ENCODE results near the gene KRTAP5-6.

The KRTAP5-6 gene

DNA sequence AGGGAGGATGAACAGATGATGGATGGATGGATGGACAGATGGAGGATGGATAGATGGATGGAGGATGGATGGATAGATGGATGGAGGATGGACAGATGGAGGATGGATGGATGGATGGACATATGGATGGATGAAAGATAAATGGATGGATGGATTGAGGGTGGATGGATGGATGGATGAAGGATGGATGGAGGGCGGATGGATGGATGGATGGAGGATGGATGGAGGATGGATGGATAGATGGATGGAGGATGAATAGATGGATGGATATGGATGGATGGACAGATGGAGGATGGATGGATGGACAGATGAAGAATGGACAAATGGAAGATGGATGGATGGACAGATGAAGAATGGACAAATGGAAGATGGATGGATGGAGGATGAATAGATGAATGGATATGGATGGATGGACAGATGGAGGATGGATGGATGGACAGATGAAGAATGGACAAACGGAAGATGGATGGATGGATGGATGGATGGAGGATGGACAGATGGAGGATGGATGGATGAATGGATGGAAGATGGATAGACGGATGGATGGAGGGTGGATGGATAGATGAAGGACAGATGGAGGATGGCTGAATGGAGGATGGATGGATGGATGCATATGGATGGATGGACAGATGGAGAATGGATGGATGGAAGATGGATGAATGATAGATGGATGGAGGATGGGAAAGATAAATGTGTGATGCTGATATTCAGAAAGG is 46.0 kb downstream of the KRTAP5-6 start:
- H3K4me3 ChIP-seq (ENCODE audit: low read length in 2 of 2) = no peak overlapping the region
- no peaks in the 10 kb centered on the region for H3K4me1 ChIP-seq (ENCODE audit: control insufficient read depth in 2 of 2, insufficient read depth in 2 of 2, low read length in 2 of 2)
- H3K27ac ChIP-seq (ENCODE audit: low read depth in 2 of 2, low read length in 2 of 2) = no peak overlapping the region
- no peaks in the 10 kb centered on the region for H3K9me3 ChIP-seq (ENCODE audit: control insufficient read depth in 2 of 2, low read length in 2 of 2)
- peaks cover 0 to 4% of the 10 kb centered on the region in 2 donors for H3K27me3 ChIP-seq (ENCODE audit: control insufficient read depth in 2 of 2, insufficient read depth in 2 of 2, low read length in 2 of 2)
- no peak overlapping the region for H3K9ac ChIP-seq (ENCODE audit: low read depth in 1 of 2, low read length in 2 of 2)
- no peaks in the 10 kb centered on the region for H3K36me3 ChIP-seq (ENCODE audit: control insufficient read depth in 2 of 2, insufficient read depth in 2 of 2, low read length in 2 of 2)

DNA sequence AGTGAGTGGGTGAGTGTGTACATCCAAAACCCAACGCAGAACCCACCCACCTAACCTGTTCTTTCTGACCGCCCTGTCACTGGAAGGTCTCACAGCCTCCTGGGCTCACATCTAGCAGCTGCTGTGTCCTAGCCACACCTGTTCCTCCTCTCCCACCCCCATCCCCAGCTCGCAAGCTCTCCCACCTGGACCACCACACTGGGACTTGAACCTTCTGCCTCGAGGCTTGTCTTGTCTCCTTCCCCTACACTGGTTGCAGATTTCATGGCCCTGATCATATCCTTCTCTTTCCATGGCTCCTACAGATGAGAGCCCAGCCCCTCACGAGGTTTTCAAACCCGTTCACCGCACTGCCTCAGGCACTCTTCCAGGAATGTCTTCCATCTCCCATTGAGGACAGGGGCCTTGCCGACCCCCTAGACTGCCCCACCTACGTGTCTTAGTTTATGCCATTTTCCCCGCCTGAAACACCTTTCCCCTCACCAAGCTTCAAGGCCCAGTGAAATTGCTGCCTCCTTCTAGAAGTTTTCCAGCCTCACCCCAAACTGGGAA is 46.7 kb downstream of the KRTAP5-6 start:
- H3K4me1 ChIP-seq (ENCODE audit: control insufficient read depth in 2 of 2, insufficient read depth in 2 of 2, low read length in 2 of 2) = no peaks in the 10 kb centered on the region
- H3K4me3 ChIP-seq (ENCODE audit: low read length in 2 of 2) = no peak overlapping the region
- H3K36me3 ChIP-seq (ENCODE audit: control insufficient read depth in 2 of 2, insufficient read depth in 2 of 2, low read length in 2 of 2) = no peaks in the 10 kb centered on the region
- H3K27ac ChIP-seq (ENCODE audit: low read depth in 2 of 2, low read length in 2 of 2) = no peak overlapping the region
- no peak overlapping the region for H3K9ac ChIP-seq (ENCODE audit: low read depth in 1 of 2, low read length in 2 of 2)
- H3K9me3 ChIP-seq (ENCODE audit: control insufficient read depth in 2 of 2, low read length in 2 of 2) = no peaks in the 10 kb centered on the region
- H3K27me3 ChIP-seq (ENCODE audit: control insufficient read depth in 2 of 2, insufficient read depth in 2 of 2, low read length in 2 of 2) = peaks cover 4% of the 10 kb centered on the region in 2 donors

DNA sequence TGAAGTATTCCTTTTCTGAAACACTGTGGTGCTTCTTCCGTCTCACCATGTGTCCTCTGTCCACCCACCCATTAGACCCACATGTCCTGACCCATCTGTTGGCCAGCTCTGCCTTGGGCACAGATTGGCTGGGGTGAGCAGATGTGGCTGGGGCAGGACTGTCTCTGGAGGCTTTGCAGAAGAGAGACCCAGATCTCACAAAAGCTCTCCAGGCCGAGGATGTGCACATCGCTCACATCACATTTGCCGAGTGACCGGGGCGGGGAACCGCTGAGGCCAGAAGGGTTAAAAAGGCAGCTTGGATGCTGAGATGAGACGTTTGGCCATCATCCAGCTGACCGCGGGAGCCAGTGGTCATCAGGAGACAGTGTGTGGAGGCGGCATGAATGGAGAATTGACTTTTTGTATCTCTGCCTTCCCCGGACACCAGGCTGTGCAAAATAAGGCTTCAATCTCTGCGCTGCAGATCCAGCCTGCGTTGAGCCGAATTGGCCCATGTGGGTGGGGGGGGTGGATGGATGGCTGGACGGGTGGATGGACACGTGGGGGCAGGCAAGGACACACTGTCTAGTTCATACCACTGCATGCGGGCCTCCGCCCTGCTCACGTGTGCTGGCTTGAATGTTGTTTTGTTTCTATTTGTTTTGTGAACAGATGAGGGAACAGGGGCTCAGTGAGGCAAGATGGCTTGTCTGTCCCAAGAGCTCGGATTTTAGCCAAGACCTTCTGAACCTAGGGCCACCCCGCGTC is 47.3 kb downstream of the KRTAP5-6 start:
- H3K36me3 ChIP-seq (ENCODE audit: control insufficient read depth in 2 of 2, insufficient read depth in 2 of 2, low read length in 2 of 2) = no peaks in the 10 kb centered on the region
- H3K4me3 ChIP-seq (ENCODE audit: low read length in 2 of 2) = no peak overlapping the region
- peaks cover 0 to under 1% of the 10 kb centered on the region in 2 donors for H3K4me1 ChIP-seq (ENCODE audit: control insufficient read depth in 2 of 2, insufficient read depth in 2 of 2, low read length in 2 of 2)
- no peak overlapping the region for H3K27ac ChIP-seq (ENCODE audit: low read depth in 2 of 2, low read length in 2 of 2)
- no peaks in the 10 kb centered on the region for H3K9me3 ChIP-seq (ENCODE audit: control insufficient read depth in 2 of 2, low read length in 2 of 2)
- peaks cover 4 to 5% of the 10 kb centered on the region in 2 donors for H3K27me3 ChIP-seq (ENCODE audit: control insufficient read depth in 2 of 2, insufficient read depth in 2 of 2, low read length in 2 of 2)
- no peak overlapping the region for H3K9ac ChIP-seq (ENCODE audit: low read depth in 1 of 2, low read length in 2 of 2)

DNA sequence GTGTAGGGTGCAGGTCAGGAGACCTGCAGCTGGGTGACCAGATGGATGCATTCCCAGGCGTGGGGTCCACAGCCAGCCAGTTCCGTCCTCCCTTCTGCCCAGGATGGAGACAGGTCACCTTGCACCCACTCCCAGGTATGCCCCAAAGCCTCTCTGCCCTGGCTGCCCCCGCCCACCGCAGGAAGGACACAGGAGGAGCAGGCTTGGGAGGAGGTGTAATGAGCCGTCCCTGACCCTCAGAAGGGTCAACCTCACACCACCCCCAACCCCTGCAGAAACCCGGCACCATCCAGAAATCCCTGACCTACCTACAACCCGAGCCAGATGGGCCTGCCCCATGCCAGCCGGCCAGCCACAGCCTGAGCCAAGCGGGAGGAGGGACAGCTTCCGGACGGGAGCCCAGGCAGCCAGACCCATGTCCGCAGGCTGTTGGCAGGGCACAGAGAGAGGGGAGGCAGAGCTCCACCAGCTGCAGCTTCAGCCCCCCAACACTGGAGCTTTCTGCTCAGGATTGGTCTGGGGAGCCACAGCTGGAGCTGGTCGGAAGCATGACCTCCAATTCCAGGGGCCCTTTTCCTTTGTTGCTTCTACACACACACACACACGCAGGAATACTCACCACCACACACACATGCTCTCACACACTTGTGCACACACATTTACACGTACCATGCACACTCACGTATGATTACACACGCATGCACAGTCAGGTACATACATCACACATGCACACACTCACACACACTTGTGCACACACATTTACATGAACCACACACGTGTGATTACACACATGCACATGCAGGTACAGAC is 48.1 kb downstream of the KRTAP5-6 start:
- H3K27ac ChIP-seq (ENCODE audit: low read depth in 2 of 2, low read length in 2 of 2) = no peak overlapping the region
- H3K4me3 ChIP-seq (ENCODE audit: low read length in 2 of 2) = no peak overlapping the region
- peaks cover 0 to 4% of the 10 kb centered on the region in 2 donors for H3K4me1 ChIP-seq (ENCODE audit: control insufficient read depth in 2 of 2, insufficient read depth in 2 of 2, low read length in 2 of 2)
- H3K27me3 ChIP-seq (ENCODE audit: control insufficient read depth in 2 of 2, insufficient read depth in 2 of 2, low read length in 2 of 2) = peaks cover 0 to 13% of the 10 kb centered on the region in 2 donors
- H3K9ac ChIP-seq (ENCODE audit: low read depth in 1 of 2, low read length in 2 of 2) = no peak overlapping the region
- no peaks in the 10 kb centered on the region for H3K9me3 ChIP-seq (ENCODE audit: control insufficient read depth in 2 of 2, low read length in 2 of 2)
- no peaks in the 10 kb centered on the region for H3K36me3 ChIP-seq (ENCODE audit: control insufficient read depth in 2 of 2, insufficient read depth in 2 of 2, low read length in 2 of 2)

DNA sequence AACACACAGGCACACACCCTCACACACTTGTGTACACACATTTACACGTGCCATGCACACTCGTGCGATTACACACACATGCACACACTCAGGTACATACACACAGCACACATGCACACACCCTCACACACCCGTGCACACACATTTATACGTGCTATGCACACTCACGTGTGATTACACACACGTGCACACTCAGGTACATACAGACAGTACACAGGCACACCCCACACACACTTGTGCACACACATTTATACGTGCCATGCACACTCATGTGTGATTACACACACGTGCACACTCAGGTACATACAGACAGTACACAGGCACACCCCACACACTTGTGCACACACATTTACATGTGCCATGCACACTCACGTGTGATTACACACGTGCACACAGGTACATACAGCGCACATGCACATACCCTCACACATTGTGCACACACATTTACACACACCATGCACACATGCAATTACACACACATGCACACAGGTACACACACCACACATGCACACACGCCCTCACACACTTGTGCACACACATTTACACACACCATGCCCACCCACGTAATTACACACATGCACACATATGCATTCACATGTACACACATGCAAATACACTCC is 48.8 kb downstream of the KRTAP5-6 start:
- Histone ChIP-seq H3K27ac (ENCODE audit: low read depth in 2 of 2, low read length in 2 of 2) (no peak overlapping the region), H3K4me1 (ENCODE audit: control insufficient read depth in 2 of 2, insufficient read depth in 2 of 2, low read length in 2 of 2) (peaks cover 0 to 4% of the 10 kb centered on the region in 2 donors), H3K36me3 (ENCODE audit: control insufficient read depth in 2 of 2, insufficient read depth in 2 of 2, low read length in 2 of 2) (no peaks in the 10 kb centered on the region), H3K9ac (ENCODE audit: low read depth in 1 of 2, low read length in 2 of 2) (no peak overlapping the region), H3K27me3 (ENCODE audit: control insufficient read depth in 2 of 2, insufficient read depth in 2 of 2, low read length in 2 of 2) (peaks cover 0 to 13% of the 10 kb centered on the region in 2 donors), H3K9me3 (ENCODE audit: control insufficient read depth in 2 of 2, low read length in 2 of 2) (no peaks in the 10 kb centered on the region), H3K4me3 (ENCODE audit: low read length in 2 of 2) (no peak overlapping the region)

DNA sequence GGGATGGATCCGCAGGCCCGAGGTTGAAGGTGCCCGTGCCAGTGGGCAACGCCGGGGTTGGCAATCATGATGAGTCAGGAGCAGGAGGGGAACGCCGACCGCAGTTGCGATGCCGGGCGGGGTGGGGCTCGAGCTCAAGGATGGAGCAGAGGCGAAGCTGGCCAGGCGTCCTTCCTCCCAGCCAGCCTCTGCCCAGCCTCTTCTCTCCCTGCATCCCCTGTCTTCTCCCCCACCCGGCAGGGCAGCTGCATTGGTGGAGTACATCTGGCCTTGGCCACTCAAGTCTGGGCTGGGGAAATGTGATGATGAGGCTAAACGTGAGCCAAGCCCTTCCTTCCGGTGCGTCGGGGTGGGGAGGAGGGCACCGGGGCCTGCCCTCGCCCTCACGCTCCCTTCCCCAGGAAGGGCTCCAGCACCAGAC is 49.5 kb downstream of the KRTAP5-6 start:
- Histone ChIP-seq H3K4me3 (ENCODE audit: low read length in 2 of 2) (no peak overlapping the region), H3K9ac (ENCODE audit: low read depth in 1 of 2, low read length in 2 of 2) (no peak overlapping the region), H3K4me1 (ENCODE audit: control insufficient read depth in 2 of 2, insufficient read depth in 2 of 2, low read length in 2 of 2) (peaks cover 2 to 4% of the 10 kb centered on the region in 2 donors), H3K36me3 (ENCODE audit: control insufficient read depth in 2 of 2, insufficient read depth in 2 of 2, low read length in 2 of 2) (no peaks in the 10 kb centered on the region), H3K27ac (ENCODE audit: low read depth in 2 of 2, low read length in 2 of 2) (no peak overlapping the region), H3K9me3 (ENCODE audit: control insufficient read depth in 2 of 2, low read length in 2 of 2) (no peaks in the 10 kb centered on the region), H3K27me3 (ENCODE audit: control insufficient read depth in 2 of 2, insufficient read depth in 2 of 2, low read length in 2 of 2) (peaks cover 0 to 13% of the 10 kb centered on the region in 2 donors)

DNA sequence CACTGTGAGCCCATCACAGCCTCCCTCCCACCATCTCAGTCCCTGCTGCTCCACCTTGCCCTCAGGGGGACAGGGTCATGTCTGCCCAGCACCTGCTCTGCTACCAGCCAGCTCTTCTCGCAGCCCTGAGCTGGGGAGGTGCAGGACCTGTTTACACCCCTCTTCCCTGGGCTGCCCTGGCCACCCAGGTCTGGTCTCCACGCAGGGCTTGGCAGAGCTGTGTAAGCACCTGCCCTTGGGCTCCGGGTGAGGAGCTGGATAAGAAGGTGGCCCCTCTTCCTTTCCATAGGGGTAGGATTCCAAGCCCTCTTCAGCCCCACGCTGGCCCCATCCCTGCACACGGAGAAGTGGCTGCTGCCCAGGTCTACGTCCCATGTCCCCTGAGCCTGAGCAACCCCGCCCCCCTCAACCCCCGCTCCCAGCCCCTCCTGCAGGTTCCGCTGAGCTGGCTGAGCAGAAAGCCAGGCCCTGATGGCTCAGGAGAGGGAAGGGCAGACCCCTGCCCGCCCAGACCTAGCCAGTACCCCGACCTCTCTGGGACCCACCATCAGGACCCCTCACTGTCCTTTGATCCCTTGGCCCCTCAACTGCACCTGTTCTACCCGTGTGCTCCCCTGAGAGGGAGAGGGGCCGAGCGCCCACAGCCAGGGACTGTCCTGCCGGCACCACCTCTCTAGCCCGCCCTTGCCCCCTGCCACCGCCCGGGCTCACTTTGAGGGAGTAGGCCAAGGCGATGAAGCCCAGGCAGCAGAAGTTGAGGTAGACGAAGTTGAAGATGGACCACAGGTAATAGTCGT is 50.2 kb downstream of the KRTAP5-6 start:
- Histone ChIP-seq H3K36me3 (ENCODE audit: control insufficient read depth in 2 of 2, insufficient read depth in 2 of 2, low read length in 2 of 2) (no peaks in the 10 kb centered on the region), H3K4me1 (ENCODE audit: control insufficient read depth in 2 of 2, insufficient read depth in 2 of 2, low read length in 2 of 2) (peaks cover 2 to 4% of the 10 kb centered on the region in 2 donors), H3K27ac (ENCODE audit: low read depth in 2 of 2, low read length in 2 of 2) (no peak overlapping the region), H3K4me3 (ENCODE audit: low read length in 2 of 2) (no peak overlapping the region), H3K9ac (ENCODE audit: low read depth in 1 of 2, low read length in 2 of 2) (no peak overlapping the region), H3K9me3 (ENCODE audit: control insufficient read depth in 2 of 2, low read length in 2 of 2) (no peaks in the 10 kb centered on the region), H3K27me3 (ENCODE audit: control insufficient read depth in 2 of 2, insufficient read depth in 2 of 2, low read length in 2 of 2) (peaks cover 0 to 13% of the 10 kb centered on the region in 2 donors)
